Lower leg skin (tissue), 3 donors: ENCODE data around the gene ERC1.

Source experiments
- POLR2A ChIP-seq, 2 donors: fragments of 450-650 bp; IDR thresholded peaks; one replicate each; pipeline ENCODE4 v1.6.1; 2016 to 2017; ENCODE audit warnings: antibody characterized with exemption in 2 of 2, mild to moderate bottlenecking in 1 of 2, moderate library complexity in 1 of 2
- TF ChIP-seq, protein P1 (sequence below), 3 donors: fragments of 450-650 bp; IDR thresholded peaks; one replicate each; pipeline ENCODE4 v1.5.1; 2016; ENCODE audit warnings: antibody characterized with exemption in 3 of 3, mild to moderate bottlenecking in 3 of 3, moderate library complexity in 2 of 3

DNA sequence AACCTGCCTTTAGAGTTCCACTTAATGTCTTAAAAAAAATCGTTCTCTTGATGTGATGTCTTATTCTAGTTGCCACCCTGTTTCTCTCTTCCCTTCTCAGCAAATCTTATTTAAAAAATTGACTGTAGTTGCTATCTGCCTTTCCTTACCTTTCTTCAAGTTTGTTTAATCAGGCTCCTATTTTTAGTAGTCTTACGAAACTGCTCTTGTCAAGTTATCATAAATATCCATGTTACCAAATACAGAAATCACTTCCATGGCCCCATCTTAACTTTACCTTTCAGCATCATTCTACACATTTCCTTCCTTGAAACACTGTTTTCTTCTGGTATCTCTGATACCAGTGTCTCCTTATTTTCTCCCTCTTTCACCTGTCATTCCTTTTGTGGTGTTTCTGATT is 227.3 kb downstream of the ERC1 start:
- TF ChIP-seq, protein P1, sequence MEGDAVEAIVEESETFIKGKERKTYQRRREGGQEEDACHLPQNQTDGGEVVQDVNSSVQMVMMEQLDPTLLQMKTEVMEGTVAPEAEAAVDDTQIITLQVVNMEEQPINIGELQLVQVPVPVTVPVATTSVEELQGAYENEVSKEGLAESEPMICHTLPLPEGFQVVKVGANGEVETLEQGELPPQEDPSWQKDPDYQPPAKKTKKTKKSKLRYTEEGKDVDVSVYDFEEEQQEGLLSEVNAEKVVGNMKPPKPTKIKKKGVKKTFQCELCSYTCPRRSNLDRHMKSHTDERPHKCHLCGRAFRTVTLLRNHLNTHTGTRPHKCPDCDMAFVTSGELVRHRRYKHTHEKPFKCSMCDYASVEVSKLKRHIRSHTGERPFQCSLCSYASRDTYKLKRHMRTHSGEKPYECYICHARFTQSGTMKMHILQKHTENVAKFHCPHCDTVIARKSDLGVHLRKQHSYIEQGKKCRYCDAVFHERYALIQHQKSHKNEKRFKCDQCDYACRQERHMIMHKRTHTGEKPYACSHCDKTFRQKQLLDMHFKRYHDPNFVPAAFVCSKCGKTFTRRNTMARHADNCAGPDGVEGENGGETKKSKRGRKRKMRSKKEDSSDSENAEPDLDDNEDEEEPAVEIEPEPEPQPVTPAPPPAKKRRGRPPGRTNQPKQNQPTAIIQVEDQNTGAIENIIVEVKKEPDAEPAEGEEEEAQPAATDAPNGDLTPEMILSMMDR (IDR thresholded peaks at IDR 0.05) = no peak
- TF ChIP-seq POLR2A (IDR thresholded peaks at IDR 0.05) = no peak
